ENCODE results near the gene BCL2. TPM values are rescaled to one million over a fixed set of nuclear protein-coding genes. Genes with fewer than 3 reads are reported as not detected.
A peak's percentile ranks its signal among the peaks of the same experiment; 100 is the strongest.
"Not testable (repeated sequence)": the region's sequence is repeated elsewhere in the genome, so short reads cannot be mapped to it uniquely, and the experiment has no call there.

BCL2 gene
- 17.9 TPM for total RNA-seq

DNA sequence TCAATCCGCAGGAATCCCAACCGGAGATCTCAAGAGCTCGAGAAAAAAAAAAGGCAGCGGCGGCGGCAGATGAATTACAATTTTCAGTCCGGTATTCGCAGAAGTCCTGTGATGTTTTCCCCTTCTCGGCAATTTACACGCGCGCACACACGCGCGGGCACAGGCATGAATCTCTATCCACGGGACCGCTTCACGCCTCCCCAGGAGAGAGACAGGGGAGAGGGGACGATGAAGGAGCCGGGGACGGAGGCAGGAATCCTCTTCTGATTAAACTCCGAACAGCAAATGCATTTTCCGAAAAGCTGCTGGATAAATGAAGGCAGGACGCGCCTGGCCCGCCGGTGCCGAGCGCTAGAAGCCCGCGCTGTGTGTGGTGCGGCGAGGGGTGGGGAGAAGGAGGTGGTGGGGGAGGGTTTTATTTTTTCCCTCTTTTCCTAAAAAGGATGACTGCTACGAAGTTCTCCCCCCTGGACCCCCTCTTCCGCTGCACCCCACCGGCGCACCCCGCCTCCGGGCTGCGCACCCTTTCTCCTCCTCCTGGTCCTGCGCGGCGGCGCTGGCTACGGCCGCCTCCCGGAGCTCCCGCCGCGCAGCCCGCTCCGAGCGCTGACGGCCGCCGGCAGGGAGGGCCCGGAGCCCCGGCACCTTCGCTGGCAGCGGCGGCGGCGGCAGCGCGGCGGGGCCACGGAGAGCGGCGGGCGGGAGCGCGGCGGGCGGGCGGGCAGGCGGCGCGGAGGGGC lies at the start of gene BCL2:
BCL2 (minus strand) TSS at position 387 of the 740 bp plus-strand sequence.
- peak in 1 of 2 donors; percentile 66 for DNase-seq (ENCODE audit: low spot score in 2 of 2)
- no peak for FAIRE-seq

DNA sequence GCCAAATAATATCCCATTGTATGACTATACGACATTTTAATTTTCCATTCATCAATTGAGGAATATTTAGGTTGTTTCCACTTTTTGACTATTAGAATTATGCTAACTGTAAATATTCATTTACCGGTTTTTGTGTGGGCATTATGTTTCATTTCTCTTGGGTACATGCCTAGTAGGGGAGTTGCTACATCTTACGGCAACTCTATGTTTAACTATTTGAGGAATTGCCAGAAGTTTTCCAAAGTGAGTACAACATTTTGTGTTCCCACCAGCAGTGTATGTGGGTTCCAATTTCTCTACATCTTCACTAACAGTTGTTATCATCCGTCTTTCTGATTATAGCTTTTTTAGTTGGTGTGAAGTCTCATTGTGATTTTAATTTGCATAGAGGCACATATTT lies 49.0 kb upstream of the BCL2 start:
- no peak for DNase-seq (ENCODE audit: low spot score in 2 of 2)
- FAIRE-seq: no peak

DNA sequence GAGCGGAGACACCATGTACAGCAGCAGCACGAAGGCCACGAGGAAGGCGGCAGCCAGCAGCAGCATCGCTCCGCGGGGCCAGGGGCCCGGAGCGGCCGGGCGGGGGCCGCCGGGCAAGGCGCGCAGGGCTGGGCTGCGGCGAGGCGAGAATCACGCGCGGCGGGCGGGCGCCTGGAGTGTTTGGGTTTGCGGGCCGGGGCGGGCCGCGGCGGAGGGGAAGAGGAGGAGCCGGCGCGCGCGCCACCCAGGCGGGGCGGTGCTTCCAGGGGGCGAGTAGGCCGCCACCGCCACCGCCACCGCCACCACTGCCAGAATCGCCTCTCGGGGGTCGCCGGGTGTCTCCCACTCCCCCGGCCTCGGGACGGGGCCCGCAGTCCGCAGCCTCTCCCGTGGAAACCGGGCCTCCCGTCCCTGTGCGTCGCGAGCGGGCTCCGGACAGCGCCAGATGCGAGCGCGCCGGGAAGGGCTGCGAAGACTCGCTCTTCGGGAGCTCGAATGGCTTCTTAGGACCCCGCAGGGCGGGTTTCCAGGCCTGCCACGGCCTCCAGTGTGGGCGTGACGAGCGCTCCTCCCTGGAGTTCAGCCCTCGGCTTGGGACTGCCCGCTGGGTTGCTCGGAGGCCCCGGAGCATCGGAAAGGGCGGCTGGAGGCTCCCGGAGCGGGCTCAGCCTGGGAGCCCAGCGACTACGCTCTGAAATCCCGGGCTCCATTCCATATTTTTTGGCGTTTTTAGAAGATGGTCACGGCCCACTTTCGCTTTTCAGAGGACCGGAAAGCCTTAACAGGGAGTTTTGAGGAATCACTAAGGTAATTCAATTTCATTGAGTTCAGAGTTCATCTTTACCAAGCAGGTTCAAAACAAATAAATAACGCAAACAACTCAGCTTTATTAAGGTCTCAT lies 47.7 kb upstream of the BCL2 start, which contains the start of gene KDSR:
KDSR (minus strand) TSS at position 154 of the 901 bp plus-strand sequence; CDS start at position 66, 88 bp downstream.
- FAIRE-seq (no peak), DNase-seq (ENCODE audit: low spot score in 2 of 2) (peak; percentile 87 to 93)

DNA sequence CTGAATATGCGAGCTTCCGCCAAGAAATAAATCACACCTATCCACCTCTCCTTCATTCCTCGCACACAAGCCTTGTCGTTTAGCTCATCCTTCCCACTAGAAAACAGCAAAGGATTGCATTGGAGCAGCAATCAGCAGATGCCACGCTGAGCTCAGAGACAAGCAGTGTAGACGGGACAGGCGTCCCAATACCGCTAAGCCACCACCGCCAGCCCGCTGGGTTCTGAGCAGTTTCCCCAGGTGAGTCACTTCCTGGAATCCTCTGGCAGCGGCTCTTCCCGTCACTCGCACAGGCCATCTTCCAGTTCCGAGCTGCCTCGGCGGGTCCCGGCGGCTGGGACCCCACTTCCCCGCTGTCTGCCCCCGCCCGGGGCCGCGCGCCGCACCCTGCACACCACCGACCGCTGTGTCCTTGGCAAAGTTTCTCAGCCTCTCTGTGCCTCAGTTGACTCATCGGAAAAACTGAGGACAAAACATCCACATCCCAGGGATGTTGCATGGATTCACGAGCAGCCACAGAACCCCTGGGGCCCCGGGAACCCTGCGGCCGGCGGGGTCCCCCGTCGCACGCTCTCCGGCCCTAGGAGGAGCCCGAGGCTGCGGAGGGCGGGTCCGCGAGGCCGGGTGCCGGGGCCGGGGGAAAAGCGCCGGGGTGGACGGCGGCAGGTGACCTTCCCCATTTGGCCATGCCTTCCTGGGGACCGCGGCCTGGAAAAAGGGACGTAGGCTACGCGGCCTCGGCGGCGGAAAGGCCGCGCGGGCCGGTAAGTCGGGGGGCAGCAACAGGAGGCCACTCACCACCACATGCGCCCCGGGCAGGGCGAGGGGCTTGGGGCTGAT lies 46.9 kb upstream of the BCL2 start:
- FAIRE-seq: no peak
- DNase-seq (ENCODE audit: low spot score in 2 of 2): peak; percentile 49 to 58

DNA sequence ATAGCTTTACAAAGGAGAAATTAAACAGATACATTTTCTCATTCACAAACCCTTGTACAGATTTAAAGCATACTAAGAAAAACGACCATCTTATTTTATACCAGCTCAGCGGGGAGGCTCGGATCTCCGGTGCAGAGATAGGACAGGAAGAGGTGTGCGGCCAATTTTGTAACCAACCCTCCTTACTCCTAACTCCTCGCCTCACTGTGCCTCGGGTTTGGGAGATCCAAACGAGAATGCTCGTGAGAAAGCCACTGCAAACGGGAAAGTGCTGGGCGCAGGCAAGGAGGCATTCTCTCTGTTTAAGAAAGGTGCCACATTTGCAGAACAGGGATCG lies 46.3 kb upstream of the BCL2 start:
- FAIRE-seq (no peak), DNase-seq (ENCODE audit: low spot score in 2 of 2) (peak in 1 of 2 donors; percentile 19)

DNA sequence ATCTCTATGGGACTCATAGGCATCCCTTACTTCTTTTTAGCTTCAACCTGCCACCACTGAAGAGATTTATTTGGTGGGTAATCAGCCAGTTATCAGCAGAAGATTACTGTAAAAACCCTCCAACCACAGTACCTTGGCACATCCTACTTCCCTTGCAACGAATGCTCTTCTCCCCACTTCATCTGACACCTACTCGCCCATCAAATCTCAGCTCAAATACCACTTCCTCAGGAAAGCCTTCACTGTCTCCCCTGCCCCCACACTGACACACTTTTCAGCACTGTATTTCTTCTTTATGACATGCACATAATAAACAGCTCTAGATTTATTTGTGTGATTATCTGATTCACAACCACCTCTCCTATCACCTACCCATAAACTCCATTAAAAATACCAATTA lies 44.4 kb upstream of the BCL2 start:
- DNase-seq (ENCODE audit: low spot score in 2 of 2) (no peak), FAIRE-seq (no peak)

GRCh38 chr18:63363420-63363819 lies 43.9 kb upstream of the BCL2 start:
- not testable (repeated sequence) for FAIRE-seq

DNA sequence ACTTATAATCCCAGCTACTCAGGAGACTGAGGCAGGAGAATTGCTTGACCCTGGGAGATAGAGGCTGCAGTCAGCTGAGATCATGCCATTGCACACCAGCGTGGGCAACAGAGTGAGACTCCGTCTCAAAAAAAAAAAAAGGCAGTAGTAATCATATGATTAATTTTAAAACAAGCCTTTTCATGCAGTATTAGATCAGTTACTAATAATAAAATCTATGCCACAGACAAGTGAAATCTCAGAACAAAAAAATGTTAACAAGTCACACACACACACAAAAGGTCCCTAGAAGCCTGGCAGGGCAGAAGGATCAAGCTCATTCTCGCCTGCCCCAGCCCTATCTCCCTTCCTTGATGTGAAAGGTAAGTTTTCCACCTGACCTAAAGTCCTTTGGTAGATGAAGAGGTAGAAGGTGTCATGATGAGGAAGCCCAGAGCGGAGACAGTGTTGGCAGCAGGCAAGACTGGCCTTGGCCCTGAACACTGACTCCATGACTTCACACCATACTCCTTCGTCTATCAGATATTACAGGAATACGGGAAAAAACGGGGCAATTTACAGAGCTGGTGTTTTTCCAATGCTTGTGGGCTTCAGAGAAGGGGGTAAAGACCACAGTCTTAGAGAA lies 36.8 kb upstream of the BCL2 start:
- DNase-seq (ENCODE audit: low spot score in 2 of 2) (no peak), FAIRE-seq (no peak)

More at GRCh38 chr18:63363420-63363819, 43.9 kb upstream of the BCL2 start:
- DNase-seq (ENCODE audit: low spot score in 2 of 2): not testable (repeated sequence)

DNA sequence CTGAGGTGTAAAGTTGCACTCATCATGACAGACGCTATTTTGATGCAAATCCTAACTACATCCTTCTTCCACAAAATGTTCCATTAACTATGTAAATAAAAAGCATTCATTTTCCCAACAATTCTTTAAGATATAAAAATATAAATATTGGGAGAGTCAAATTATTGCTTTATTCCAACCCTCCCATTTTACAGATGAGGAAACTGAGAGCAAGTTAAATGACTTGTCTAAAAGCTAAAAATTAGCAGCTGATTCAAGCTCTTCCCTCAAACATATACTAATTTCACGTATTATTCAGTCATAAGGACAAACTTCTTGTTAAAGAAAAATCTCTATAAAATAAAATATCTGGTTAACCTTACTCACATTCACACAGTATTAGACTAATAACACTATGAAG lies 30.7 kb upstream of the BCL2 start:
- no peak for DNase-seq (ENCODE audit: low spot score in 2 of 2)
- no peak for FAIRE-seq

DNA sequence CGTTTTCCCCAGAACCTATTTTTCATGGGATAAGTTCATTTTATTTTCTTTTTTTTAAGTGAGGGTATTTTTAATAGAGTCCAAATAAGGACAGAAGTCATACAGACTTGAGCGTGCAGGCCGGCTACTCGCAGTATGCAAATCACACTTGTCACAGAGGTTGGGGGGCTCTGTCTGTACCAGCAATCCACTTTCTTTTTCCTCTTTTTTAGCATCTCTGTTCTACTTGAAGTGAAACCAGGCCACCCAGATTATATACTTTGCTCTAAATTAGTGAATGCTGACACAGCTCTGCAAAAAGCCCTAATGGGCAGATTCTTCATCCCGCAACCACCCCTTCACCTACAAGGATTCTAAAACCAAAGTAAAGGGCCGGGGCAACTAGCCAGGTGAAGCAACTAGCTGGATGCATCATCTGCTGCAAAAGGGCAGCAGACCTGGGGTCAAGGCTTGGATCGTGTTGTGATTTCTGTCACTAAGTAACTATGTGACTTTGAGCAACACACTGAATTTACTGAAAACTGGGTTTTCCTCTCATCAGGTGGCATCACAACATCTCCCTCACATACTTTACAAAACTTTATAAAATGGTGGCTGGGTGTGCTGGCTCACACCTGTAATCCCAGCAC lies 29.1 kb upstream of the BCL2 start:
- no peak for DNase-seq (ENCODE audit: low spot score in 2 of 2)
- no peak for FAIRE-seq

GRCh38 chr18:63346480-63347183 lies 27.1 kb upstream of the BCL2 start:
- no peak for FAIRE-seq
- DNase-seq (ENCODE audit: low spot score in 2 of 2): no peak

DNA sequence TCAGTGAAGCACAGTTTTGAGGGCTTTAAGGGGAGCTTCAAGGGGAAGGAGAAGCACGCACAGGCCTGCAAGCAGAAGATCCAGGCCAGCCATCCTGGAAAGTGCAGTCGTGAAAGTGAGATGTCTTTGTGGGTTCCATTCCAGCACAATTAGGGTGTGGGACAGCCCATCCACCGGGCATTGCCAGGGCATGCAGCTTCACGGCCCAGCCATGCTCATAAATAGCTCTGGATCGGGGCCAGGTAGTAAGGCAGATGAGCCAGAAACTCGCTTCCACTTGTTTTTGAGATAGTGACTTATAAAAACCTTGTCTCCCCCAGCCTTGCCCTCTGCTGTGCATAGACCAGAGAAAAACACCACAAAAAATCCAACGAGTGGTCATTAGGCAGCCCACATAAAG lies 26.5 kb upstream of the BCL2 start:
- FAIRE-seq (no peak), DNase-seq (ENCODE audit: low spot score in 2 of 2) (no peak)

DNA sequence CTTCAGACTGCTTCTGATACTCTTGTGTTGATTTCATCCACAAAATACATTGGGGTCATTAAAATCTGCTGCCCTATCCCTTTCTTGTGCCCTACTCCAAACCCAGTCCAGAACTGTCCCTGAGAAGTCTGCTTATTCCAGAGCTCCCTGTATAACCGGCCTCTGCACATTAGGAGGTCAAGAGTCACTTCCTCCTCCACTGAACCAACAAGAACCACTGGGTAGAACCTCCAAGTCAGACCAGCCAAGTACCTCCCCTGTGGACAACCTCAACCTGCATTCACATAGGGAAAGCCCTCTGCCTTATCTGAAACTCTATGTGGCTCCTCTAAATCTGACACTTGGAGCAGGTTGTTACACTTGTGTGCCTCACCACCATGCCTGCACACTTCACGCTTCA lies 25.3 kb upstream of the BCL2 start:
- FAIRE-seq: no peak

DNA sequence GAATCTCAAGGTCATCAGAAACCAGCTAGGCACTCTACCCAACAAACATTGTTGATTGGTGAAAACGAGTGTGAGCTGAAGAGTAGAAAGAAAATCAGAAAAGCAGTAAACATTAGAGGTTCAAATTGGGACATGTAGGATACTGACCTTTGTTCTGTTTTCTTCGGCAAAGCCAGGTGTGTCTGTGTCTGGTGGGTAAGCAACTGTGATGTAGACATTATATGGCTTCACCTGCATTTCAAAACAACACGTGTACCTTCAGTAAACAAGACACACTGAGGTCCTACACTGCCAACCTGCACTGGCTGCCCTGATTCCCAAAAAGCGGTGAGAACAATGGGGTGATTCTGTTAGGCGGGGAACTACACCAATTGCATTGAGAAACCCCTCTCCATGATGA lies 24.7 kb upstream of the BCL2 start:
- DNase-seq (ENCODE audit: low spot score in 2 of 2): no peak
- no peak for FAIRE-seq

More for the DNA sequence above, 25.3 kb upstream of the BCL2 start:
- no peak for DNase-seq (ENCODE audit: low spot score in 2 of 2)

DNA sequence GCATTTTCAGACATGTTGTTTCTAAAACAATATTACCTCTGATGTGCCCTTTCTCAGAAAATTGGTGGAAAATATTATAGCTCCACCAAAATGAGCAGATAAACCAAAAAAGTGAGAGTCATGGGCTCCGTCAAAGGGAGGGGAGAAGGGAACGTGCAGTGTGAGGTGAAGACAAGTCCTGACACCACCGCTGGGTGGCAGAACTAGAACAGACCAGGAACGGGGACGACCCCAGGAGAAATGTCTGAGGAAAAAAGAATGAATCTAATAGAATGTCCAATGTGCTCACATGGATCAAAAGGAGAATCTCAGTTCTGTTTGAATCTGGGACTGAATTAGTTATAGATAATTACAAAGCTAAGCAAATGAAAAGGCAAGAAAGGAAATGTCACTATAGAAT lies 22.6 kb upstream of the BCL2 start:
- DNase-seq (ENCODE audit: low spot score in 2 of 2): peak in 1 of 2 donors; percentile 34
- no peak for FAIRE-seq

- FAIRE-seq (no peak), DNase-seq (ENCODE audit: low spot score in 2 of 2) (no peak)
Observed at GRCh38 chr18:63339920-63340484, 20.4 kb upstream of the BCL2 start.

GRCh38 chr18:63336366-63337099 lies 17.0 kb upstream of the BCL2 start:
- DNase-seq (ENCODE audit: low spot score in 2 of 2) (no peak), FAIRE-seq (no peak)

- FAIRE-seq (no peak), DNase-seq (ENCODE audit: low spot score in 2 of 2) (no peak)
Observed at GRCh38 chr18:63331105-63331504, 11.5 kb upstream of the BCL2 start.
